Keratinocyte (primary cell): ENCODE measurements around the gene SNAPC1. TPM values are rescaled to one million over a fixed set of nuclear protein-coding genes. Genes with fewer than 3 reads are reported as not detected.

Experiments
- DNase-seq: peaks from one replicate; pipeline ENCODE4 v3.0.0-alpha.2; 2011; ENCODE audit warnings: low read depth, missing footprints, low spot score
- FAIRE-seq: peaks from 2 replicates; lab custom pipeline; 2011; peaks lifted over from hg19 to GRCh38; lab: Jason Lieb, UNC
- H2AFZ ChIP-seq: 2 replicates; pipeline ENCODE4 v1.6.0; 2012; ENCODE audit warnings: low read length, control low read depth, inconsistent platforms; ENCODE audit not compliant: control insufficient read depth
- H3K27ac ChIP-seq: 2 replicates; pipeline ENCODE4 v1.5.1; 2011; ENCODE audit warnings: low read length; ENCODE audit not compliant: control insufficient read depth, insufficient read depth
- H3K27me3 ChIP-seq: 3 replicates; pipeline ENCODE4 v1.6.0; 2011; ENCODE audit warnings: low read length; ENCODE audit not compliant: control insufficient read depth, insufficient read depth; ENCODE audit errors: extremely low read depth
- H3K36me3 ChIP-seq, 2 experiments: 2 replicates in 1 of 2; 3 replicates in 1 of 2; pipeline ENCODE4 v1.5.1; 2011; ENCODE audit warnings: low read length in 2 of 2, mild to moderate bottlenecking in 1 of 2; ENCODE audit not compliant: control insufficient read depth in 2 of 2, insufficient read depth in 2 of 2; ENCODE audit errors: extremely low read depth in 1 of 2
- H3K4me1 ChIP-seq: 3 replicates; pipeline ENCODE4 v1.5.1; 2011; ENCODE audit warnings: low read length; ENCODE audit not compliant: control insufficient read depth, insufficient read depth; ENCODE audit errors: extremely low read depth
- H3K4me2 ChIP-seq: 3 replicates; pipeline ENCODE4 v1.6.0; 2011; ENCODE audit warnings: low read depth, low read length; ENCODE audit not compliant: control insufficient read depth, insufficient read depth; ENCODE audit errors: extremely low read depth
- H3K4me3 ChIP-seq, 3 experiments: fragments of 200-600 bp in 1 of 3; sonication (generic) in 1 of 3; 2 replicates in 2 of 3; 3 replicates in 1 of 3; pipeline ENCODE4 v1.5.1; 2011 to 2016; ENCODE audit warnings: low read length in 3 of 3, mild to moderate bottlenecking in 3 of 3, control low read depth in 2 of 3, inconsistent platforms in 1 of 3, low read depth in 1 of 3, mixed read lengths in 1 of 3, mixed run types in 1 of 3, moderate library complexity in 1 of 3; ENCODE audit not compliant: control insufficient read depth in 2 of 3, insufficient read depth in 2 of 3; ENCODE audit errors: extremely low read depth in 1 of 3
- H3K79me2 ChIP-seq: 2 replicates; pipeline ENCODE4 v1.6.0; 2012; ENCODE audit warnings: low read length; ENCODE audit not compliant: control insufficient read depth, insufficient read depth
- H3K9ac ChIP-seq: 3 replicates; pipeline ENCODE4 v1.6.0; 2011; ENCODE audit warnings: low read length; ENCODE audit not compliant: control insufficient read depth, insufficient read depth; ENCODE audit errors: extremely low read depth
- H3K9me1 ChIP-seq: 3 replicates; pipeline ENCODE4 v1.6.0; 2011; ENCODE audit warnings: low read length; ENCODE audit not compliant: control insufficient read depth, insufficient read depth; ENCODE audit errors: extremely low read depth
- H3K9me3 ChIP-seq: 2 replicates; pipeline ENCODE4 v1.5.1; 2012; ENCODE audit warnings: low read depth, low read length; ENCODE audit not compliant: control insufficient read depth
- H4K20me1 ChIP-seq: 3 replicates; pipeline ENCODE4 v1.6.0; 2011; ENCODE audit warnings: low read length; ENCODE audit not compliant: control insufficient read depth, insufficient read depth; ENCODE audit errors: extremely low read depth
- EZH2 ChIP-seq: IDR thresholded peaks from one replicate; pipeline ENCODE4 v1.6.1; 2012; ENCODE audit warnings: inconsistent platforms, mild to moderate bottlenecking, low read length, moderate library complexity
- dilution Hi-C: fragments of 300-500 bp; cut with MboI; formaldehyde crosslinking; loops from one replicate; pipeline ENCODE4 v1.7.0; 2020; ENCODE audit warnings: low sequenced_read_pairs; ENCODE audit not compliant: extremely low pct_ligation_motif_present
- polyA plus RNA-seq, 5 experiments: library from polyadenylated mRNA; depleted of rRNA in 3 of 5; stranded (reverse) in 3 of 5; stranded (forward) in 1 of 5; unstranded in 1 of 5; fragments of >200 nt; gene quantifications; 1 replicate in 1 of 5; 2 replicates in 3 of 5; 3 replicates in 1 of 5; pipeline versions ENCODE4 v1.2.1 to v1.2.3, GENCODE V29; 2011 to 2012; ENCODE audit warnings: missing spikeins in 2 of 5, low read depth in 1 of 5, low replicate concordance in 1 of 5
- TF ChIP-seq, protein P1 (sequence below), 3 experiments: IDR thresholded peaks in 1 of 3; conservative IDR thresholded peaks in 1 of 3; optimal IDR thresholded peaks in 1 of 3; 2 replicates in 2 of 3; 3 replicates in 1 of 3; pipeline versions ENCODE3 to v1.5.1; 2011; ENCODE audit warnings: low read length in 3 of 3, mild to moderate bottlenecking in 3 of 3, moderate library complexity in 2 of 3, control low read depth in 1 of 3, inconsistent platforms in 1 of 3; ENCODE audit not compliant: insufficient read depth in 2 of 3; ENCODE audit errors: extremely low read depth in 1 of 3

Gene SNAPC1
- polyA plus RNA-seq, 1 donor (not counting 4 experiments of a cell fraction or from before 2014, with no cell fraction given) = 17.7 TPM

GRCh38 chr14:61839507-61839906, 77.3 kb downstream of the SNAPC1 start:
- Histone ChIP-seq H3K4me3 (no peak overlapping the region), H4K20me1 (no peaks in the 10 kb centered on the region), H3K27me3 (no peaks in the 10 kb centered on the region), H3K9me3 (no peaks in the 10 kb centered on the region), H3K4me1 (peaks cover 2% of the 10 kb centered on the region), H3K9ac (no peak overlapping the region), H3K79me2 (no peaks in the 10 kb centered on the region), H3K9me1 (no peaks in the 10 kb centered on the region), H3K36me3 (no peaks in the 10 kb centered on the region), H2AFZ (no peak overlapping the region), H3K4me2 (no peak overlapping the region), H3K27ac (no peak overlapping the region)
- dilution Hi-C loops = no loop called here
- TF ChIP-seq, protein P1, sequence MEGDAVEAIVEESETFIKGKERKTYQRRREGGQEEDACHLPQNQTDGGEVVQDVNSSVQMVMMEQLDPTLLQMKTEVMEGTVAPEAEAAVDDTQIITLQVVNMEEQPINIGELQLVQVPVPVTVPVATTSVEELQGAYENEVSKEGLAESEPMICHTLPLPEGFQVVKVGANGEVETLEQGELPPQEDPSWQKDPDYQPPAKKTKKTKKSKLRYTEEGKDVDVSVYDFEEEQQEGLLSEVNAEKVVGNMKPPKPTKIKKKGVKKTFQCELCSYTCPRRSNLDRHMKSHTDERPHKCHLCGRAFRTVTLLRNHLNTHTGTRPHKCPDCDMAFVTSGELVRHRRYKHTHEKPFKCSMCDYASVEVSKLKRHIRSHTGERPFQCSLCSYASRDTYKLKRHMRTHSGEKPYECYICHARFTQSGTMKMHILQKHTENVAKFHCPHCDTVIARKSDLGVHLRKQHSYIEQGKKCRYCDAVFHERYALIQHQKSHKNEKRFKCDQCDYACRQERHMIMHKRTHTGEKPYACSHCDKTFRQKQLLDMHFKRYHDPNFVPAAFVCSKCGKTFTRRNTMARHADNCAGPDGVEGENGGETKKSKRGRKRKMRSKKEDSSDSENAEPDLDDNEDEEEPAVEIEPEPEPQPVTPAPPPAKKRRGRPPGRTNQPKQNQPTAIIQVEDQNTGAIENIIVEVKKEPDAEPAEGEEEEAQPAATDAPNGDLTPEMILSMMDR (optimal IDR thresholded peaks at IDR 0.05 in 1 of 3, IDR thresholded peaks at IDR 0.05 in 1 of 3, conservative IDR thresholded peaks at IDR 0.05 in 1 of 3; ENCODE audit: extremely low read depth in 1 of 3, insufficient read depth in 2 of 3, low read length in 3 of 3) = no peak
- no peak for TF ChIP-seq EZH2
- DNase-seq (no peak), FAIRE-seq (no peak)

DNA sequence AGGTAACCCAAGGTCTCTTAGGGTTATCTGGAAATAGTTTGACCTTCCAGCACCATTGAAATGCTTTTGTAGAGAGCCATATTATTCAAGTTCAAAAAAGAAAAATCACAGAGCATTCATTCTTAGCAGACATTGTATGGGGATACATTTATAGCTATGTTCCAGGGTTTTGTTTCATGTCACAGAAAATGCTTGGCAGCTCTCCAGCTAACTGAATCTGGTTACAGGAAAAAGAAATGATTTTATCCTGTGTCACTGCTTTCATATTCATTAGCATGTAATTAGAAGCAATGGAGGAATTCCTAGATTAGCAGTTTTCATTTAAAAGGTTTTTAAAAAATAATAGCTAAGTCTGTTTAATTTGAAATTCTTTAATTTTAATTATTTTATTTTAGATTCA, 78.9 kb downstream of the SNAPC1 start:
- no peak overlapping the region for H3K27ac ChIP-seq
- TF ChIP-seq, protein P1 (optimal IDR thresholded peaks at IDR 0.05 in 1 of 3, IDR thresholded peaks at IDR 0.05 in 1 of 3, conservative IDR thresholded peaks at IDR 0.05 in 1 of 3; ENCODE audit: extremely low read depth in 1 of 3, insufficient read depth in 2 of 3, low read length in 3 of 3) = no peak
- no peak for TF ChIP-seq EZH2
- no peaks in the 10 kb centered on the region for H3K27me3 ChIP-seq
- peaks cover 2% of the 10 kb centered on the region for H3K4me1 ChIP-seq
- H3K4me3 ChIP-seq = no peak overlapping the region
- no peaks in the 10 kb centered on the region for H3K36me3 ChIP-seq
- dilution Hi-C loops = no loop called here
- DNase-seq = no peak
- H3K9ac ChIP-seq = no peak overlapping the region
- no peak overlapping the region for H2AFZ ChIP-seq
- H4K20me1 ChIP-seq = no peaks in the 10 kb centered on the region
- FAIRE-seq = no peak
- no peaks in the 10 kb centered on the region for H3K9me1 ChIP-seq
- no peaks in the 10 kb centered on the region for H3K9me3 ChIP-seq
- H3K4me2 ChIP-seq = no peak overlapping the region
- H3K79me2 ChIP-seq = no peaks in the 10 kb centered on the region

Other genes starting within 250 kb of the SNAPC1 start
- gene HIF1A, start 66.9 kb upstream of the SNAPC1 start, polyA plus RNA-seq = 65.2 to 202 TPM (median 168 TPM) in 3 replicates
- 0.64 to 1.00 TPM (median 0.93 TPM) in 3 replicates for gene SYT16, start 50.3 kb downstream of the SNAPC1 start, polyA plus RNA-seq